H4 (cell line): ENCODE results near the gene CDH15. TPM values are rescaled to one million over a fixed set of nuclear protein-coding genes. Genes with fewer than 3 reads are reported as not detected.
"Not testable (repeated sequence)": the region's sequence is repeated elsewhere in the genome, so short reads cannot be mapped to it uniquely, and the experiment has no call there.

Source experiments
- DNase-seq: peaks from one replicate; pipeline ENCODE4 v3.0.0-alpha.2; 2015; ENCODE audit warnings: low spot score
- total RNA-seq: library from RNA; depleted of rRNA; stranded (reverse); fragments of >200 nt; shearing (Covaris generic); gene quantifications from 2 replicates; pipeline ENCODE4 v1.2.3, GENCODE V29; 2014

CDH15 gene
- total RNA-seq, 1 experiment from 2014 or later: 0.17 TPM

- no peak for DNase-seq
Observed at GRCh38 chr16:89187770-89188392, 16.3 kb downstream of the CDH15 start.

DNA sequence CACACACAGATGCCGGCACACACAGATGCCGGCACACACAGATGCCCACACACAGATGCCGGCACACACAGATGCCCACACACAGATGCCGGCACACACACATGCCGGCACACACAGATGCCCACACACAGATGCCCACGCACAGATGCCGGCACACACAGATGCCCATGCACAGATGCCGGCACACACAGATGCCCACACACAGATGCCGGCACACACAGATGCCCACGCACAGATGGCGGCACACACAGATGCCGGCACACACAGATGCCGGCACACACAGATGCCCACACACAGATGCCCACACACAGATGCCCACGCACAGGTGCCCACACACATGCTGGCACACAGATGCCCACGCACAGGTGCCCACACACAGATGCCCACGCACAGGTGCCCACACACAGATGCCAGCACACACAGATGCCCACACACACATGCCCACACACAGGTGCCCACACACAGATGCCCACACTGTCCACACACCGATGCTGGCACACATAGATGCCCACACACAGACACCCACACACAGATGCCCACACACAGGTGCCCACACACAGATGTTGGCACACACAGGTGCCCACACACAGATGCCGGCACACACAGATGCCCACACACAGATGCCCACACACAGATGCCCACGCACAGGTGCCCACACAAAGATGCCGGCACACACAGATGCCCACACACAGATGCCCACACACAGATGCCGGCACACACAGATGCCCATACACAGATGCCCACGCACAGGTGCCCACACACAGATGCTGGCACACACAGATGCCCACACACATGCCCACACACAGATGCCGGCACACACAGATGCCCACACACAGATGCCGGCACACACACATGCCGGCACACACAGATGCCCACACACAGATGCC, 17.2 kb downstream of the CDH15 start:
- DNase-seq: not testable (repeated sequence)

GRCh38 chr16:89189358-89190025, 17.9 kb downstream of the CDH15 start:
- no peak for DNase-seq

- no peak for DNase-seq
Observed at GRCh38 chr16:89190150-89190958, 18.8 kb downstream of the CDH15 start.

DNA sequence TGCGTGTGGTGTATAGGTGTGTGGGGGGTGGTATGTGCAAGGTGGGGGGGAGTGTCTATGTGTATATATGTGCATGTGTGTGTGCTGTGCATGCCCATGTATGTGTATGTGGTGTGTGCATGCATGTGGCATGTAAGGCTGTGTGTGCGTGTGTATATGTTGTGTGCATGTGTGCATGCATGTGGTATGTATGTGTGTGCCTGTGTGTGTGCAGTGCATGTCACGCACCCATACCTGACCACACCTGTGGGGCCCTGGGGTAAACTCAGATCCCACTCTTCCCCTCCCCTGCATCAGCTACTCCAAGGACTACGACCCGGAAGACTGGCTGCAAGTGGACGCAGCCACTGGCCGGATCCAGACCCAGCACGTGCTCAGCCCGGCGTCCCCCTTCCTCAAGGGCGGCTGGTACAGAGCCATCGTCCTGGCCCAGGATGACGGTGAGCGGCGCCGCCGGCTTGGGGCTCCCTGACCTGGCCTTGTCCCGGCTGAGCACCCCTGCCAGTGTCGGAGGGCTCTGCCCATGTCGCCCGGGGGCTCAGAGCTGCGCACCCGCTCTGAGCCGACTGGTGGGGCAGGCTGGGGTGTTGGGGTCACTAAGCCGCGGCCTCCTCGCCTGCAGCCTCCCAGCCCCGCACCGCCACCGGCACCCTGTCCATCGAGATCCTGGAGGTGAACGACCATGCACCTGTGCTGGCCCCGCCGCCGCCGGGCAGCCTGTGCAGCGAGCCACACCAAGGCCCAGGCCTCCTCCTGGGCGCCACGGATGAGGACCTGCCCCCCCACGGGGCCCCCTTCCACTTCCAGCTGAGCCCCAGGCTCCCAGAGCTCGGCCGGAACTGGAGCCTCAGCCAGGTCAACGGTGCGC, 19.7 kb downstream of the CDH15 start:
- DNase-seq: no peak

DNA sequence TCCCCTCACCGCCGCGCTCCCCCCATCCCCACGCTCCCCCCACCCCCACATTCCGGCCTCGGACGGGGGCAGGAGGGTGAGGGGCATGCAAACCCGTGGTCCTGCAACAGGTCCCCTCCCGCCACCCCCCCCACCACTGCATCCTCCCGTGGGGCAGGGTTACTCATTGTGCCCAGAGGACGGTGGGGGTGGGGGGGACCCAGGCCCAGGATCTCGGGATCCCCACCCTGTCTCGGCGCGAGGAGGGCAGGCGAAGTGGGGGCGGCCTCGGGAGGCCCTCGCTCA, 20.3 kb downstream of the CDH15 start:
- DNase-seq: no peak

DNA sequence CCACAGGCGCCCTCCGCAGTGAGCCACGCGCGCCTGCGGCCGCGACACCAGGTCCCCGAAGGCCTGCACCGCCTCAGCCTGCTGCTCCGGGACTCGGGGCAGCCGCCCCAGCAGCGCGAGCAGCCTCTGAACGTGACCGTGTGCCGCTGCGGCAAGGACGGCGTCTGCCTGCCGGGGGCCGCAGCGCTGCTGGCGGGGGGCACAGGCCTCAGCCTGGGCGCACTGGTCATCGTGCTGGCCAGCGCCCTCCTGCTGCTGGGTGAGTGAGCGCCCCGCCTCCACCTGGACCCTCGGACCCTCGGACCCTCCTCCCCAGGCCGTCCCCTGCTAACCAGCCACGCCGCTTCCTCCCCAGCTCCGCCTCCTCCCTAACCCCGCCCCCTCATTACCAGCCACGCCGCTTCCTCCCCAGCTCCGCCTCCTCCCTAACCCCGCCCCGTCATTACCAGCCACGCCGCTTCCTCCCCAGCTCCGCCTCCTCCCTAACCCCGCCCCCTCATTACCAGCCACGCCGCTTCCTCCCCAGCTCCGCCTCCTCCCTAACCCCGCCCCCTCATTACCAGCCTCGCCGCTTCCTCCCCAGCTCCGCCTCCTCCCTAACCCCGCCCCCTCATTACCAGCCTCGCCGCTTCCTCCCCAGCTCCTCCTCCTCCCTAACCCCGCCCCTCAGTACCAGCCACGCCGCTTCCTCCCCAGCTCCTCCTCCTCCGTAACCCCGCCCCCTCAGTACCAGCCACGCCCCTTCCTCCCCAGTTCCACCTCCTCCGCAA, 20.8 kb downstream of the CDH15 start:
- peak; percentile 69 for DNase-seq

- DNase-seq: no peak
Observed at GRCh38 chr16:89192956-89193575, 21.5 kb downstream of the CDH15 start.

DNA sequence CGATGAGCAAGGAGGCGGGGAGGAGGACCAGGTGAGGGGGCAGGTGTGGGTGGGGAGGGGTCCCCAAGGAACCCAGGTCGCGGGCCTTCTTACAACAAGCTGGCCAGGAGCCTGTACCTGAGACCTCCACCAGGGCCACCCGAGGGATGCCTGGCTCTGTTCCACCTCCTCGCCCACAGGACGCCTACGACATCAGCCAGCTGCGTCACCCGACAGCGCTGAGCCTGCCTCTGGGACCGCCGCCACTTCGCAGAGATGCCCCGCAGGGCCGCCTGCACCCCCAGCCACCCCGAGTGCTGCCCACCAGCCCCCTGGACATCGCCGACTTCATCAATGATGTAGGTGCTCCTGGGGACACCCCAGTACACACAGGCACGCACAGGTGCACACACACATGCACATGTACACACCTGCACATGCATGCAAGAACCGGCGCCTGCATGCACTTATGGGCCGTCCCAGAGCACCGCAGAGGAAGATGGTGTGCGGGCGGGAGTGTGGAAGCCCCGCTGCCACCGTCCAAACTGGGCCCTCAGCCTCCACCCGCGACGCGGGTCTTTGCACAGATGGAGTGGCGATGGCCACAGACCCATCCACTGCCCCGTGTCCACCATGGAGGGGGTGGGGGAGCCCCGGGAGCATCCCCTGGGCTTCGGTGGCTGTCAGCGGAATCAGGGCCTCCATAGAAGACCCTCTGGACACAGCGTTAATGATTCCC, 22.2 kb downstream of the CDH15 start:
- no peak for DNase-seq

GRCh38 chr16:89194340-89195311, 23.1 kb downstream of the CDH15 start:
- DNase-seq: no peak

DNA sequence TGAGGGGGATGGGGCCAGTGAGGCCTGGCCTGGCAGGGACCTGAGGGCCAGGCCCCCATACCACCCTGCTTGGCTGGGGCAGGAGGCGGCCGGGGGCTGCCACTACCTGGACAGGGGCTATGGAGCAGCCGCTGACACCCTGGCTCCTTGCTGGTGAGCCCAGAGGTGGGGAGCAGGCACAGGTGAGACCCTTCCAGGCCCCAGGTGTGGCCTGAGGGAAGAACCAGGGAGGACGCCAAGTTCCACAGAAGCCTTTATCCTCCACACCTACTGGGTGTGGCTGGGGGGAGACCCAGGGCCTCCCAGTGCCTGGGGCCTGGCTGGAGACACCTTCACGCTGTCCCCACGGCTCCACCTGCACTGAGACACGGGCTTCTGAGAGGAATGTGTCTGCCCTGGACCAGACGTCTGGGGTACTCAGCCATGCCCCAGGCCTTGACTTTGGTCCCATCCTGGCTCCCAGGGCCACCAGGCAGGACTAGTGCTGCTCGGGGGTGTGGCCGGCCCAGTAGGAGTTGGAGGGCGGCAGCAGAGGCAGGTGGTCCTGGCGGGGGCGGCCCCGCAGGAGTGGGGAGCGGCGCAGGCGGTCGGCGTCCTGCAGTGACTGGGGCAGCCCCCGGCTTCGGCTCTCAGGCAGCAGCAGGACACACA, 24.1 kb downstream of the CDH15 start:
- DNase-seq: no peak

DNA sequence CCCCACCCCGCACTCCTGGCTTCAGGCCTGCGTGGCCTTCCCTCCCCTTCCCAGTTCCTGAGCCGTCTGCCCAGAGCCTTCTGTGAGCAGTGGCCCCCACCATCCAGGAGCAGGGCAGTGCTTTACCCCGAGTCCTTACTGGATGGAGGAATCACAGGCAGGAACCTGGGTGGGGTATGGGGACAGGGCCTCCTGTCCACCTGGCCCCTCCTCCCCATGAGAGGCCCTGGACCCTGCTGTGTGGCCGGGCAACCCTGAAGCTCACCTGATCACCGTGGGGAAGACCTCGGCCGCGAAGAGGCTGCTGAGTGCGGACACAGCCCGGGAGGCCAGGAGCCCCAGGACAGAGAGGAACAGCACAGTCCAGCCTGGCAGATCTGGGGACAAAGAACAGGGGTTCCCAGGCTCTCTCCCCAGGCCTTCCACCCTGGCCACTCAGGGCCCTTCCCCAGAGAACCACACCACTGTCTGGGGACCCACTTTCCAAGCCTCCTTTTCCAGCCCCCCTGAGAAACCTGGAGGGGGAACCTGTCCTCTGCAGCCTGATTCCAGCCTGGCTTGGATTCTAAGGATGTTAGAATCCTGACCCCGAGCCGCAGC, 25.6 kb downstream of the CDH15 start:
- no peak for DNase-seq

DNA sequence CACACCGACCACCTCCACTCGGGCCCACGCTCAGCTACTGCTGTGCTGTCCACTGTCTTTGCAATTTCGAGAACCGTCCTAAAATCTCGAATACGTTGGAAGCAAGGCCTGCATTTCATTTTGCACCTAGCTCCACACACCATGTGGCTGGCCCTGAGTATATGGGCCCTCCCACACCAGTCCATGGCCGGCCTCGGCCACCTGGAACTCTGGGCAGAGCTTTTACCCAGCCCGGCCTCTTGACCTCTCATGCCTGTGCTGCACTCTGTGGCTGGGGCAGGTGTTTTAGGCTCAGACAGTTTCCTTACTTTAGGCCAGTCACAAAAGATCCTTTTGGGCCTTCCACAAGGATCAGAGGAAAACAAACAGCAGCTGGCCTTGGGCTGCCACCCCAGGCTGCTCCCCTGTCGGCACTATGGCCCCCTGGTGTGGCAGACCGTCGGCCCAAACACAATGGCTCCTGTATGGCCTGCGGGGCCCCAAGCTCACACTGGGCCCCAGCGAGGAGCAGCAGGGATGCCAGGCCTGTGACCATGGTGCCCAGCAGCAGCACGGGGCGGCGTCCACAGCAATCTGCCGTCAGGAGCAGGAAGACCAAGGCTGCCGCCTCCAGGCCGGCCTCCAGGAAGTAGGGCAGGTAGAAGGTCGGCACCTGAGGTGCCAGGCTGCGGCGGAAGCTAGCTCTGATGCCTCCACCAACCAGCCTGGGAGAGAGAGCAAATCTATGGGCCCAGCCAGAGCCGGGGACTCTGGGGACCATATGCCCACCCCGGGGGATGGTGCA, 26.3 kb downstream of the CDH15 start:
- DNase-seq: no peak

GRCh38 chr16:89198417-89199240, 27.1 kb downstream of the CDH15 start:
- no peak for DNase-seq
